Omental fat pad (tissue), 4 donors: ENCODE results near the gene APRT. TPM values are rescaled to one million over a fixed set of nuclear protein-coding genes. Genes with fewer than 3 reads are reported as not detected.

Experiments used
- ATAC-seq: fragments of 150-250 bp; one replicate; pipeline ENCODE4 v1.9.1; 2016; ENCODE audit warnings: mild to moderate bottlenecking, moderate library complexity; ENCODE audit not compliant: low FRiP score
- DNase-seq: peaks from one replicate; pipeline ENCODE4 v3.0.0-alpha.2; 2019; ENCODE audit warnings: low spot score
- total RNA-seq, 4 donors: library from RNA; depleted of rRNA; stranded (reverse); fragments of >200 nt; gene quantifications; one replicate each; pipeline ENCODE4 v1.1.0, GENCODE V29; 2016
- TF ChIP-seq, protein P1 (sequence below), 3 donors: fragments of 450-650 bp; IDR thresholded peaks; one replicate each; pipeline ENCODE4 v1.5.1; 2016 to 2017; ENCODE audit warnings: antibody characterized with exemption in 3 of 3, mild to moderate bottlenecking in 3 of 3, moderate library complexity in 2 of 3

Gene APRT
- total RNA-seq, 4 donors from 2014 or later, result 94.4 to 127 (median 115) TPM

DNA sequence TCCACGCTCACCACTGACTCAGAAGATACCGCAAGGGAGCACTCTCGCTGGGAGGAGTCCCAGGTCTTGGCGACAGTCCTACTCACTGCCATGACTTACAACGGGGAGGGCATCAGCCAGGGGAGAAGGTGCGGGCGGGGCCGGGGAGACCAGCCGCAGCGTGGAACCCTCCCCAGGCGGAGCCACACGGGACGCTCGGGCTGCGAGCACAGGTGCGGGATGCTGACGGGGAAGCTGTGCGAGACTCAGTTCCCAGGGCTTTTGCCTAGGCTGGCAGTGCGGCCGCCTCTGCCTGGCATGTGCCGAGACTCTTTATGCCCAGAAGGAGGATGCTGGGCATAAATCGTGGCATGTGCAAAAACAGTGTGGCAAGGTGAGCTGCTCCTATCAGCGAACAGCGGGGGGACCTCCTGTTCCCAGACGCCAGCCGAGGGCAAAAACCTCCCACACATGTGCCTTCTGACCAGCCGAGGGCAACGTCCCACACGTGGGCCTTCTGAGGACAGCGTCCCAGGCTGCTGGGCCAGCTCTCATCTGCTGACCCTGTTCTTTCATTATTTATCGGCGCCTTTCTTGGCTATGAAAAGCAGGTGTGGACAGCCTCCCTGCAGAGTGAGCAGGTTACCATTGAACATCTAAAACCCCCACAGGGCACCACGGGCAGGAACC is 38.9 kb upstream of the APRT start:
- DNase-seq (no peak), ATAC-seq (no peak)
- TF ChIP-seq, protein P1, sequence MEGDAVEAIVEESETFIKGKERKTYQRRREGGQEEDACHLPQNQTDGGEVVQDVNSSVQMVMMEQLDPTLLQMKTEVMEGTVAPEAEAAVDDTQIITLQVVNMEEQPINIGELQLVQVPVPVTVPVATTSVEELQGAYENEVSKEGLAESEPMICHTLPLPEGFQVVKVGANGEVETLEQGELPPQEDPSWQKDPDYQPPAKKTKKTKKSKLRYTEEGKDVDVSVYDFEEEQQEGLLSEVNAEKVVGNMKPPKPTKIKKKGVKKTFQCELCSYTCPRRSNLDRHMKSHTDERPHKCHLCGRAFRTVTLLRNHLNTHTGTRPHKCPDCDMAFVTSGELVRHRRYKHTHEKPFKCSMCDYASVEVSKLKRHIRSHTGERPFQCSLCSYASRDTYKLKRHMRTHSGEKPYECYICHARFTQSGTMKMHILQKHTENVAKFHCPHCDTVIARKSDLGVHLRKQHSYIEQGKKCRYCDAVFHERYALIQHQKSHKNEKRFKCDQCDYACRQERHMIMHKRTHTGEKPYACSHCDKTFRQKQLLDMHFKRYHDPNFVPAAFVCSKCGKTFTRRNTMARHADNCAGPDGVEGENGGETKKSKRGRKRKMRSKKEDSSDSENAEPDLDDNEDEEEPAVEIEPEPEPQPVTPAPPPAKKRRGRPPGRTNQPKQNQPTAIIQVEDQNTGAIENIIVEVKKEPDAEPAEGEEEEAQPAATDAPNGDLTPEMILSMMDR (IDR thresholded peaks at IDR 0.05), result no peak

GRCh38 chr16:88848557-88848956 is 36.8 kb upstream of the APRT start:
- TF ChIP-seq, protein P1 (IDR thresholded peaks at IDR 0.05), result no peak
- no peak for DNase-seq
- ATAC-seq, result no peak

GRCh38 chr16:88847654-88848053 is 35.9 kb upstream of the APRT start:
- ATAC-seq (no peak), DNase-seq (no peak)
- TF ChIP-seq, protein P1 (IDR thresholded peaks at IDR 0.05), result no peak

GRCh38 chr16:88846088-88846487 is 34.4 kb upstream of the APRT start:
- ATAC-seq (peak; percentile 12), DNase-seq (no peak)
- TF ChIP-seq, protein P1 (IDR thresholded peaks at IDR 0.05), result no peak

- TF ChIP-seq, protein P1 (IDR thresholded peaks at IDR 0.05), result no peak
- DNase-seq (no peak), ATAC-seq (no peak)
These were observed 32.8 kb upstream of the APRT start for GRCh38 chr16:88844419-88845036.

- no peak for ATAC-seq
- TF ChIP-seq, protein P1 (IDR thresholded peaks at IDR 0.05), result no peak
- no peak for DNase-seq
These were observed 31.5 kb upstream of the APRT start for GRCh38 chr16:88843256-88843655.

GRCh38 chr16:88842806-88843205 is 31.1 kb upstream of the APRT start:
- DNase-seq (no peak), ATAC-seq (no peak)
- TF ChIP-seq, protein P1 (IDR thresholded peaks at IDR 0.05), result no peak
